Motor neuron (in vitro differentiated cells): ENCODE data around the gene SP3. TPM values are rescaled to one million over a fixed set of nuclear protein-coding genes. Genes with fewer than 3 reads are reported as not detected.

Experiments
- ATAC-seq, 8 experiments: fragments of 200-7000 bp; cut with Tn5 transposase; replicated peaks in 6 of 8; 2 replicates each; pipeline ENCODE4 v1.8.0; 2021; ENCODE audit warnings: mild to moderate bottlenecking in 8 of 8, moderate library complexity in 8 of 8
- H3K27ac ChIP-seq, 2 donors: fragments of 250-450 bp; sonication (Bioruptor Pico); 2 replicates each; pipeline ENCODE4 v1.9.0; 2021; ENCODE audit warnings: antibody characterized with exemption in 2 of 2, mild to moderate bottlenecking in 2 of 2, moderate library complexity in 1 of 2
- H3K4me1 ChIP-seq, 2 donors: fragments of 250-450 bp; sonication (Bioruptor Pico); replicated peaks in 1 of 2; 2 replicates each; pipeline ENCODE4 v1.6.1; 2021; ENCODE audit warnings: antibody characterized with exemption in 2 of 2, mild to moderate bottlenecking in 2 of 2, moderate library complexity in 1 of 2
- H3K4me3 ChIP-seq, 5 donors: fragments of 250-450 bp; sonication (Bioruptor Pico); 2 replicates each; pipeline ENCODE4 v1.9.0; 2021; ENCODE audit warnings: antibody characterized with exemption in 5 of 5, mild to moderate bottlenecking in 5 of 5, moderate library complexity in 4 of 5
- WGBS, 10 experiments: fragments of 450-650 bp; shearing (Covaris generic); methylation state at CpG; one replicate each; pipeline ENCODE4 v1.0.0; 2022; 5-methylcytosine and 5-hydroxymethylcytosine counted together
- in situ Hi-C, 9 experiments: fragments of 400-800 bp; cut with MboI; loops; one replicate each; pipeline ENCODE4 v1.15.0; 2021; ENCODE audit warnings: low sequenced_read_pairs in 9 of 9, low pct_unique_long_range_greater_than_20kb in 2 of 9; ENCODE audit not compliant: unreplicated experiment in 9 of 9
- total RNA-seq, 8 experiments: library from RNA; unstranded; fragments of 300-600 nt; gene quantifications; 2 replicates each; pipeline versions ENCODE4 v1.2.3 to v1.2.4, GENCODE V29; 2022

The SP3 gene
- total RNA-seq: 10 to 100 TPM; 55.9 to 94.2 (median 70.9) TPM

GRCh38 chr2:173965372-173966025 is at the start of gene SP3:
TSS of gene SP3 (minus strand) at chr2:173965373. CDS start at chr2:173965171, 202 bp downstream.
- in situ Hi-C loops: no loop called here
- Histone ChIP-seq H3K27ac (peak within 1 kb of the TSS; percentile 99), H3K4me3 (peak within 1 kb of the TSS; percentile 64 to 96 (median 84)), H3K4me1 (peaks cover 4 to 8% of the 10 kb centered on the region in 2 donors)
- WGBS, 10 experiments: 0 to 5% (median 0%) methylated on average over 1 to 12 of the region's 52 CpGs; no CpG with 5 or more reads in 2 of the 10 experiments
- peak; percentile 72 to 84 (median 82) for ATAC-seq

- in situ Hi-C loops: no loop called here
- Histone ChIP-seq H3K4me3 (no peak overlapping the region), H3K4me1 (peaks cover 8 to 30% of the 10 kb centered on the region in 2 donors), H3K27ac (no peak overlapping the region)
- WGBS, 10 experiments: 74 to 100% (median 80%) methylated on average over 1 to 2 of the region's 2 CpGs; no CpG with 5 or more reads in 5 of the 10 experiments
- peak in 6 of 8 experiments; percentile 6 to 77 (median 28) for ATAC-seq
Measured at GRCh38 chr2:174014699-174015070, 49.5 kb upstream of the SP3 start.

- ATAC-seq: peak in 5 of 8 experiments; percentile 12 to 31 (median 30)
- Histone ChIP-seq H3K27ac (no peak overlapping the region), H3K4me1 (peaks cover 8 to 25% of the 10 kb centered on the region in 2 donors), H3K4me3 (no peak overlapping the region)
- WGBS, 10 experiments: 19 to 88% (median 63%) methylated on average over 1 to 6 of the region's 6 CpGs
- in situ Hi-C loops: no loop called here
Measured at GRCh38 chr2:174014011-174014698, 49.0 kb upstream of the SP3 start.

DNA sequence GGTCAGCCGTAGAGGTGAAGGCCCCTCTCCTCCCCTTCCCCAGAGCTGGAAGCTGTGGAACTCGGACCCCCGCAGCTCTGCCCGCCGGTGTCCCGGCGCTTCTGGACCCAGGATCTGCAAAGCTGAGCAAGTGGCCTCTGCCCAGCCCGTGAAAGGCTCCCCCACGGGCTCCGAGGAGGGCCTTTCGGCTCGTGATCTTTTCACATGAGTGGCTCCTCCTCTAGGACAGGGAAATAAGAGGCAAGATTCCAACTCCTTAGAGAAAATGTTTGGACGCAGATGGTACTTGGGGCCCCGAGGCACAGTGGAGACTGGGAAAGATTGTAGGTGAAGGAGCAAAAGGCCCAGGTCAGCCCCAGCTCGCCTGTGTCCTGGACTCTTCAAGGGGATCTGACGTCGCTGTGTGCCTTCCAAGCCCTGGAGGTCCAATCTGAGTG is 48.2 kb upstream of the SP3 start:
- H3K4me1 ChIP-seq: peaks cover 8 to 24% of the 10 kb centered on the region in 2 donors
- peak in 3 of 8 experiments; percentile 39 to 54 (median 50) for ATAC-seq
- 5 to 97% (median 37%) methylated on average over 3 to 6 of the region's 17 CpGs; no CpG with 5 or more reads in 7 of the 10 experiments for WGBS, 10 experiments
- in situ Hi-C loops: no loop called here
- no peak overlapping the region for H3K4me3 ChIP-seq
- H3K27ac ChIP-seq: no peak overlapping the region

GRCh38 chr2:174012347-174013314 is 47.5 kb upstream of the SP3 start:
- in situ Hi-C loops: no loop called here
- Histone ChIP-seq H3K4me3 (no peak overlapping the region), H3K4me1 (peaks cover 8 to 17% of the 10 kb centered on the region in 2 donors), H3K27ac (no peak overlapping the region)
- ATAC-seq: peak in 3 of 8 experiments; percentile 80 to 83 (median 82)
- 0 to 100% (median 77%) methylated on average over 1 to 7 of the region's 56 CpGs; no CpG with 5 or more reads in 6 of the 10 experiments for WGBS, 10 experiments

DNA sequence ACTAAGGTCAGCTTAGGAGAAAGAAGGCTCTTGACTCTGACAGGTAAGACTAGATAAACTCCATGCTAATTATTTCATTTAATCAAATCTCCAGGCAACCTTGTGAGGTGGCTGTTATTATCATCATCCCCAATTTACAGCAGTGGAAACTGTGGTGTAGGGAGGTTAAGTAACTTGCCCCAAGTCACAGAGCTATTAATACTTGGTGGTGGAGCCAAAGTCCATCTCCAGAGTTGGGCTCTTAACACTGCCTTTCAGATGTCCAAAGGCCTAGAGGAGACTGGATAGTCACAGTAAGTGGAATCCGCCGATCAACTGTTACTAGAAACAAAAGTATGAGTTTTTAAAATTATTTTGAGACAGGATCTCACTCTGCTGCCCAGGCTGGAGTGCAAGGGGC is 46.6 kb upstream of the SP3 start:
- Histone ChIP-seq H3K27ac (no peak overlapping the region), H3K4me1 (peaks cover 8 to 14% of the 10 kb centered on the region in 2 donors), H3K4me3 (no peak overlapping the region)
- 100% methylated on average over 1 of the region's 2 CpGs; no CpG with 5 or more reads in 9 of the 10 experiments for WGBS, 10 experiments
- in situ Hi-C loops: no loop called here
- ATAC-seq: no peak

- no peak for ATAC-seq
- Histone ChIP-seq H3K27ac (no peak overlapping the region), H3K4me1 (peaks cover 8 to 14% of the 10 kb centered on the region in 2 donors), H3K4me3 (no peak overlapping the region)
- in situ Hi-C loops: no loop called here
Measured at GRCh38 chr2:174011173-174011572, 46.0 kb upstream of the SP3 start.

GRCh38 chr2:174009488-174010223 is 44.5 kb upstream of the SP3 start:
- WGBS, 10 experiments: 44 to 97% (median 71%) methylated on average over 1 to 3 of the region's 3 CpGs; no CpG with 5 or more reads in 3 of the 10 experiments
- H3K4me1 ChIP-seq: peaks cover 5 to 11% of the 10 kb centered on the region in 2 donors
- H3K27ac ChIP-seq: no peak overlapping the region
- in situ Hi-C loops: no loop called here
- ATAC-seq: no peak
- H3K4me3 ChIP-seq: no peak overlapping the region

GRCh38 chr2:174008720-174009119 is 43.5 kb upstream of the SP3 start:
- peaks cover 0 to 6% of the 10 kb centered on the region in 2 donors for H3K4me1 ChIP-seq
- H3K4me3 ChIP-seq: no peak overlapping the region
- no peak overlapping the region for H3K27ac ChIP-seq
- WGBS, 10 experiments: 70 to 100% (median 95%) methylated on average over 1 to 4 of the region's 4 CpGs
- in situ Hi-C loops: no loop called here
- no peak for ATAC-seq

- in situ Hi-C loops: no loop called here
- Histone ChIP-seq H3K4me1 (peaks cover 0 to 6% of the 10 kb centered on the region in 2 donors), H3K27ac (no peak overlapping the region), H3K4me3 (no peak overlapping the region)
- 40 to 100% (median 89%) methylated on average over 2 to 5 of the region's 5 CpGs; no CpG with 5 or more reads in 2 of the 10 experiments for WGBS, 10 experiments
- ATAC-seq: no peak
Measured at GRCh38 chr2:174007010-174007409, 41.8 kb upstream of the SP3 start.

GRCh38 chr2:174005801-174006419 is 40.7 kb upstream of the SP3 start:
- no peak for ATAC-seq
- Histone ChIP-seq H3K4me3 (no peak overlapping the region), H3K4me1 (peaks cover 0 to 5% of the 10 kb centered on the region in 2 donors), H3K27ac (no peak overlapping the region)
- in situ Hi-C loops: no loop called here
- 82 to 100% (median 92%) methylated on average over 1 to 8 of the region's 11 CpGs; no CpG with 5 or more reads in 1 of the 10 experiments for WGBS, 10 experiments
